Type B pancreatic cell (in vitro differentiated cells): ENCODE measurements around the gene DNAL4. TPM values are rescaled to one million over a fixed set of nuclear protein-coding genes. Genes with fewer than 3 reads are reported as not detected.

Experiments
- DNase-seq: peaks from one replicate; pipeline ENCODE4 v3.0.0; 2021; ENCODE audit warnings: mixed read lengths; ENCODE audit not compliant: unreplicated experiment; ENCODE audit errors: extremely low spot score
- H3K27ac Mint-ChIP-seq: 2 replicates; pipeline ENCODE4 v1.8.0; 2021; ENCODE audit warnings: mild to moderate bottlenecking, mixed read lengths
- H3K27me3 Mint-ChIP-seq: 2 replicates; pipeline ENCODE4 v1.8.0; 2021; ENCODE audit warnings: mixed read lengths
- H3K36me3 Mint-ChIP-seq: 2 replicates; pipeline ENCODE4 v1.8.0; 2021; ENCODE audit warnings: mixed read lengths
- H3K4me1 Mint-ChIP-seq: one replicate; pipeline ENCODE4 v1.8.0; 2021; ENCODE audit warnings: mixed read lengths; ENCODE audit not compliant: unreplicated experiment
- H3K4me3 Mint-ChIP-seq: 2 replicates; pipeline ENCODE4 v1.8.0; 2021; ENCODE audit warnings: mild to moderate bottlenecking, mixed read lengths
- H3K9me3 Mint-ChIP-seq: 2 replicates; pipeline ENCODE4 v1.8.0; 2021; ENCODE audit warnings: mixed read lengths
- total RNA-seq: library from RNA; stranded (reverse); gene quantifications from 2 replicates; pipeline ENCODE4 v1.2.1, GENCODE V29; 2021; ENCODE audit warnings: low replicate concordance
- TF ChIP-seq, protein P1 (sequence below): fragments of 200-600 bp; sonication (generic); conservative IDR thresholded peaks from 2 replicates; pipeline ENCODE4 v1.5.0; 2021; ENCODE audit warnings: antibody characterized with exemption, mild to moderate bottlenecking

The DNAL4 gene
- total RNA-seq, 1 donor from 2014 or later: 23.9 TPM

DNA sequence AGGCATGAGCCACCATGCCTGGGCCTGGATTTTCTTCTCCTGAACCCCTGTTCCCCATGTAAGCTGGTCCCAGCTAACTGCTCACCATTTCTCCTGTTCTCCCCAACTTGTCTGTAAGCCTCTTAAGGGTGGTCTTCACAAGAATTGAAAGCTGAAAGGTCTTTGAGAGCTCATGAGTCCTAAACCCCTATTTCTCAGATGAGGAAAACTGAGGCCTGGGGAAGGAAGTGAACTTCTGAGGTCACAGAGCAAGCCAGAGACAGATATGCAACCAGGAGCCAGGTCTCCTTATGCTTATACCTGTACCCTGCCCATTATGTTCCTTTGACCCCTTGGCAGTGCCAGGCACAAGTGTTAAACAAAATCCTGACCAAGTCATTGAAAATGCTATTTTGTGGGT, 33.6 kb upstream of the DNAL4 start:
- no peaks in the 10 kb centered on the region for H3K9me3 Mint-ChIP-seq
- H3K27me3 Mint-ChIP-seq: peaks cover 4% of the 10 kb centered on the region
- no peak for DNase-seq
- H3K27ac Mint-ChIP-seq: no peak overlapping the region
- no peaks in the 10 kb centered on the region for H3K36me3 Mint-ChIP-seq
- H3K4me1 Mint-ChIP-seq: no peaks in the 10 kb centered on the region
- H3K4me3 Mint-ChIP-seq: no peak overlapping the region
- TF ChIP-seq, protein P1, sequence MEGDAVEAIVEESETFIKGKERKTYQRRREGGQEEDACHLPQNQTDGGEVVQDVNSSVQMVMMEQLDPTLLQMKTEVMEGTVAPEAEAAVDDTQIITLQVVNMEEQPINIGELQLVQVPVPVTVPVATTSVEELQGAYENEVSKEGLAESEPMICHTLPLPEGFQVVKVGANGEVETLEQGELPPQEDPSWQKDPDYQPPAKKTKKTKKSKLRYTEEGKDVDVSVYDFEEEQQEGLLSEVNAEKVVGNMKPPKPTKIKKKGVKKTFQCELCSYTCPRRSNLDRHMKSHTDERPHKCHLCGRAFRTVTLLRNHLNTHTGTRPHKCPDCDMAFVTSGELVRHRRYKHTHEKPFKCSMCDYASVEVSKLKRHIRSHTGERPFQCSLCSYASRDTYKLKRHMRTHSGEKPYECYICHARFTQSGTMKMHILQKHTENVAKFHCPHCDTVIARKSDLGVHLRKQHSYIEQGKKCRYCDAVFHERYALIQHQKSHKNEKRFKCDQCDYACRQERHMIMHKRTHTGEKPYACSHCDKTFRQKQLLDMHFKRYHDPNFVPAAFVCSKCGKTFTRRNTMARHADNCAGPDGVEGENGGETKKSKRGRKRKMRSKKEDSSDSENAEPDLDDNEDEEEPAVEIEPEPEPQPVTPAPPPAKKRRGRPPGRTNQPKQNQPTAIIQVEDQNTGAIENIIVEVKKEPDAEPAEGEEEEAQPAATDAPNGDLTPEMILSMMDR: no peak

DNA sequence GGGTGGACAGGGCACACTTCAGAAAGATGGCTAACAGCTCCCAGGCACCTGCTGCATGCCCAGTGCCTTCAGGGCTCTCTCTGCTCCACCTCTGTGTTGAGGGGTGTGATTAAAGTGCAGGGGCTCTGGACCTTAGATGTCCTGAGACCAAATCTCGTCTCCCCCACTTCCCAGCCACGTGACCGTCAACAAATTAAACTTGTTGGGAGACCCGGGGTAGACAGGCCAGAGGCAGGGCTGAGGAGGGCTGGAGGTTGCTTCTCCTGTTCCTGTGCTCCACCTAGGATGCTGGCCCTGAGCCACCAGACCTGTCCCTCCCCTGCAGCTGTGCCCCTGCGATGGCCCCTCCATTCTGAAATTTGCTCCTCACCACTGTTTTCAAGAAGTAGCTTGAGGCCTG, 32.9 kb upstream of the DNAL4 start:
- Mint-ChIP-seq H3K4me1 (no peaks in the 10 kb centered on the region), H3K9me3 (no peaks in the 10 kb centered on the region), H3K4me3 (no peak overlapping the region), H3K36me3 (no peaks in the 10 kb centered on the region), H3K27ac (no peak overlapping the region), H3K27me3 (peaks cover 4% of the 10 kb centered on the region)
- TF ChIP-seq, protein P1: no peak
- no peak for DNase-seq

DNA sequence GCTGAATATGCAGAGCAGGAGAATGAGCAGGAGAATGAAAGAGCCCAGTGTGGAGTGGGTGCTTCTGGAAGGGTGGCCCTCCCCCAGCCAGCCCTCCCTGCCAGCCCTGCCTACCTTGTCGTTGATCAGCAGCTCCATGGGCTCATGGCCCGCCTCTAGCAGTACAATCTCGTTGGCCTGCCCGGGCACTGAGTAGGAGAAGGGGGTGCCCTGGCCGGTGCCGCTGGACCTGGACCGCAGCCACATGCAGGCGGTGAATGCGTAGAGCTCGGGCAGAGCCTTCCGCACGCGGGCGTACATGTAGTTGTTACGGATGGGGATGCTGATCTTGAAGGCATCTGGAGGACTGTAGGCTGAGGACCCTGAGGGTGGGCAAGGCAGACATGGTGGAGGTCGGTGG, 32.4 kb upstream of the DNAL4 start:
- H3K27ac Mint-ChIP-seq: no peak overlapping the region
- H3K36me3 Mint-ChIP-seq: no peaks in the 10 kb centered on the region
- peaks cover 4% of the 10 kb centered on the region for H3K27me3 Mint-ChIP-seq
- no peak for DNase-seq
- H3K9me3 Mint-ChIP-seq: no peaks in the 10 kb centered on the region
- H3K4me3 Mint-ChIP-seq: no peak overlapping the region
- H3K4me1 Mint-ChIP-seq: no peaks in the 10 kb centered on the region
- TF ChIP-seq, protein P1: no peak

DNA sequence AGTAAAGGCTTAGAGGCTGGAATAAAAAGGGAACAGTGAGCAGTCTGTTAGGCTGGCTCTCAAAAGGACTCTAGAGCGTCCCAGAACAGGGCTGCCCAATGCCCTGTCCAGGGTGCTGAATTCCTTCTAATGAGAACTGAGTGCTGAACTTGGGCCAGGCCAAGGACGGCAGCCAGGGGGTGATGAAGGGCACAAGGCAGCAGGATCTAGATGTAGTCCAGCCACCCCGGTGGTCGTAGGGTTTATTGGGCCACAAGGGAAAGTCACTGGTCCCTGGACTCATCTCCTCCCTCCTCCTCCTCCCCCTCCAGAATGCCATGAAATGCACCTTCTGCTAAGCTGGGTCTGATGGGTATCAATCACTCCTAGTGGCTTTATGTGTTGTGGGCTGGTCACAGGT, 30.6 kb upstream of the DNAL4 start:
- no peaks in the 10 kb centered on the region for H3K9me3 Mint-ChIP-seq
- no peaks in the 10 kb centered on the region for H3K36me3 Mint-ChIP-seq
- TF ChIP-seq, protein P1: peak; percentile 73
- no peaks in the 10 kb centered on the region for H3K4me1 Mint-ChIP-seq
- peaks cover 6% of the 10 kb centered on the region for H3K27me3 Mint-ChIP-seq
- no peak for DNase-seq
- H3K27ac Mint-ChIP-seq: no peak overlapping the region
- no peak overlapping the region for H3K4me3 Mint-ChIP-seq

DNA sequence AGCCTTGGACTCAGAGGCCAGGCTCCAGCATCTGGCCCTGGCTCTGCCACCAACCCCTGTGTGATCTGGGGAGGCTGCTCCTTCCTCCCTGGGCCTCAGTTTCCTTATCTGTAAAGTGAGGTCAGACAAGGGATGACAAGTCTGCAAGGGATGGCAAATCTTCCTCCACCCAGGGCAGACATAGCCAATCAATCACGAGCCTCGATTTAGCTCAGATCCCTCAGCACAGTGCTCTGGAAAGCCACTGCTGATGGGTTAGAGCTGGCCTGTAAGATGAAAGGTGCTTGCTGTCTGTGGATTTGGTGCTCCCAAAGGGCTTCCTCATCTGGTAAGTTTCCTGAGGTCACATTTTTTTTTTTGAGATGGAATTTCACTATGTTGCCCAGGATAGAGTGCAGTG, 29.7 kb upstream of the DNAL4 start:
- H3K9me3 Mint-ChIP-seq: no peaks in the 10 kb centered on the region
- H3K4me1 Mint-ChIP-seq: no peaks in the 10 kb centered on the region
- no peak overlapping the region for H3K27ac Mint-ChIP-seq
- H3K27me3 Mint-ChIP-seq: peaks cover 11% of the 10 kb centered on the region
- DNase-seq: no peak
- no peak overlapping the region for H3K4me3 Mint-ChIP-seq
- TF ChIP-seq, protein P1: no peak
- H3K36me3 Mint-ChIP-seq: no peaks in the 10 kb centered on the region

DNA sequence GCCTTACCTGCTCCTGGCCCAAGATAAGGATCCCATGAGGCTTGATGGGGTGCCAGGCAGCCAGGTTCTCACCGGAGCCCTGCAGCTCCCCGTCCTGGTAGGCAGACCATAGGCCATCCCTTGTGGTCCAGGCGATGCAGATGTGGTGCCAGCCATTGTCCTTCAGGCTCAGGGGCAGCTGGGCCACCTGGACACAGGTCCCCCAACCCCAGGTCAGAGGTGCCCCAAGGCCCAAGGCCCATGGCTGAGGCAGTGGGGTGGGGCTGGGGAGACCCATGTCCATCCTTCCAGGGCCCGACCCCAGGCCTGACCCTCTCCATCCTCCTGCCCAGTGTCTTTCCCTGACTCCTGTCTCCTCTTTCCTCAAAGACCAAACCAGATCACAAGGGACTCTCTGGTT, 29.1 kb upstream of the DNAL4 start:
- no peak for DNase-seq
- peaks cover 14% of the 10 kb centered on the region for H3K27me3 Mint-ChIP-seq
- H3K9me3 Mint-ChIP-seq: no peaks in the 10 kb centered on the region
- no peaks in the 10 kb centered on the region for H3K4me1 Mint-ChIP-seq
- TF ChIP-seq, protein P1: no peak
- no peaks in the 10 kb centered on the region for H3K36me3 Mint-ChIP-seq
- H3K4me3 Mint-ChIP-seq: no peak overlapping the region
- H3K27ac Mint-ChIP-seq: no peak overlapping the region
